HEK293 (cell line): ENCODE data around the gene SSBP3.

Experiments
- BCL11A ChIP-seq: fragments of 450-650 bp; formaldehyde crosslinking; IDR thresholded peaks from 2 replicates; pipeline ENCODE4 v1.5.1; 2016; ENCODE audit warnings: low read depth, missing biosample characterization, missing genetic modification characterization
- BCL11B ChIP-seq: fragments of 450-650 bp; formaldehyde crosslinking; IDR thresholded peaks from 2 replicates; pipeline ENCODE4 v1.5.1; 2016; ENCODE audit warnings: low read depth, missing biosample characterization, missing genetic modification characterization
- KLF1 ChIP-seq: fragments of 450-650 bp; formaldehyde crosslinking; IDR thresholded peaks from 2 replicates; pipeline ENCODE4 v1.5.1; 2016; ENCODE audit warnings: missing biosample characterization, missing genetic modification characterization
- KLF8 ChIP-seq: fragments of 450-650 bp; formaldehyde crosslinking; IDR thresholded peaks from 2 replicates; pipeline ENCODE4 v1.5.1; 2016; ENCODE audit warnings: missing biosample characterization, missing genetic modification characterization
- KLF9 ChIP-seq: fragments of 450-650 bp; formaldehyde crosslinking; IDR thresholded peaks from 2 replicates; pipeline ENCODE4 v1.5.1; 2016; ENCODE audit warnings: missing biosample characterization, missing genetic modification characterization, low read depth
- MEIS1 ChIP-seq: sonication (generic); formaldehyde crosslinking; IDR thresholded peaks from 2 replicates; pipeline ENCODE4 v1.8.1; 2022; ENCODE audit warnings: missing genetic modification reagents, mild to moderate bottlenecking, borderline replicate concordance
- MZF1 ChIP-seq: fragments of 450-650 bp; formaldehyde crosslinking; IDR thresholded peaks from 2 replicates; pipeline ENCODE4 v1.5.1; 2017; ENCODE audit warnings: missing biosample characterization, missing genetic modification characterization, borderline replicate concordance
- SP3 ChIP-seq: fragments of 450-650 bp; formaldehyde crosslinking; IDR thresholded peaks from 2 replicates; pipeline ENCODE4 v1.5.1; 2016; ENCODE audit warnings: missing biosample characterization, missing genetic modification characterization
- WT1 ChIP-seq: fragments of 450-650 bp; formaldehyde crosslinking; IDR thresholded peaks from 2 replicates; pipeline ENCODE4 v1.5.1; 2016; ENCODE audit warnings: missing biosample characterization, missing genetic modification characterization
- ZBTB1 ChIP-seq: fragments of 450-650 bp; formaldehyde crosslinking; IDR thresholded peaks from 2 replicates; pipeline ENCODE4 v1.5.1; 2016; ENCODE audit warnings: missing biosample characterization, missing genetic modification characterization
- ZFP41 ChIP-seq: fragments of 450-650 bp; formaldehyde crosslinking; IDR thresholded peaks from 2 replicates; pipeline ENCODE4 v1.5.1; 2016; ENCODE audit warnings: missing biosample characterization, missing genetic modification characterization, borderline replicate concordance
- ZNF112 ChIP-seq: fragments of 450-650 bp; formaldehyde crosslinking; IDR thresholded peaks from 2 replicates; pipeline ENCODE4 v1.5.0; 2017; ENCODE audit warnings: missing biosample characterization, missing genetic modification characterization
- ZNF132 ChIP-seq: fragments of 450-650 bp; formaldehyde crosslinking; IDR thresholded peaks from 2 replicates; pipeline ENCODE4 v1.5.1; 2017; ENCODE audit warnings: missing biosample characterization, missing genetic modification characterization, borderline replicate concordance
- ZNF133 ChIP-seq: fragments of 450-650 bp; formaldehyde crosslinking; IDR thresholded peaks from 2 replicates; pipeline ENCODE4 v1.5.1; 2016; ENCODE audit warnings: missing biosample characterization, missing genetic modification characterization
- ZNF157 ChIP-seq: fragments of 450-650 bp; formaldehyde crosslinking; IDR thresholded peaks from 2 replicates; pipeline ENCODE4 v1.5.1; 2016; ENCODE audit warnings: missing biosample characterization, missing genetic modification characterization
- ZNF221 ChIP-seq: fragments of 450-650 bp; formaldehyde crosslinking; IDR thresholded peaks from 2 replicates; pipeline ENCODE4 v1.5.1; 2017; ENCODE audit warnings: missing biosample characterization, missing genetic modification characterization, borderline replicate concordance
- ZNF24 ChIP-seq: fragments of 450-650 bp; formaldehyde crosslinking; IDR thresholded peaks from 2 replicates; pipeline ENCODE4 v1.5.1; 2016; ENCODE audit warnings: missing biosample characterization, missing genetic modification characterization
- ZNF324 ChIP-seq: fragments of 450-650 bp; formaldehyde crosslinking; IDR thresholded peaks from 2 replicates; pipeline ENCODE4 v1.5.1; 2016; ENCODE audit warnings: missing biosample characterization, missing genetic modification characterization
- ZNF391 ChIP-seq: fragments of 450-650 bp; formaldehyde crosslinking; IDR thresholded peaks from 2 replicates; pipeline ENCODE4 v1.5.1; 2016; ENCODE audit warnings: low read depth, missing biosample characterization, missing genetic modification characterization, borderline replicate concordance
- ZNF433 ChIP-seq: fragments of 450-650 bp; formaldehyde crosslinking; IDR thresholded peaks from 2 replicates; pipeline ENCODE4 v1.5.1; 2016; ENCODE audit warnings: missing biosample characterization, missing genetic modification characterization, low read depth
- ZNF48 ChIP-seq: fragments of 450-650 bp; formaldehyde crosslinking; IDR thresholded peaks from 2 replicates; pipeline ENCODE4 v1.5.1; 2016; ENCODE audit warnings: missing biosample characterization, missing genetic modification characterization
- ZNF521 ChIP-seq: fragments of 450-650 bp; formaldehyde crosslinking; IDR thresholded peaks from 2 replicates; pipeline ENCODE4 v1.5.1; 2017; ENCODE audit warnings: missing biosample characterization, mild to moderate bottlenecking, missing genetic modification characterization
- ZNF560 ChIP-seq: fragments of 450-650 bp; formaldehyde crosslinking; IDR thresholded peaks from 2 replicates; pipeline ENCODE4 v1.5.1; 2017; ENCODE audit warnings: missing biosample characterization, missing genetic modification characterization, borderline replicate concordance
- ZNF561 ChIP-seq: fragments of 450-650 bp; IDR thresholded peaks from 2 replicates; pipeline ENCODE4 v1.5.1; 2018; ENCODE audit warnings: missing biosample characterization, missing genetic modification characterization, borderline replicate concordance
- ZNF580 ChIP-seq: fragments of 450-650 bp; formaldehyde crosslinking; IDR thresholded peaks from 2 replicates; pipeline ENCODE4 v1.5.1; 2016; ENCODE audit warnings: missing biosample characterization, missing genetic modification characterization
- ZNF585B ChIP-seq: fragments of 450-650 bp; formaldehyde crosslinking; IDR thresholded peaks from 2 replicates; pipeline ENCODE4 v1.5.1; 2016; ENCODE audit warnings: missing biosample characterization, missing genetic modification characterization
- ZNF621 ChIP-seq: fragments of 450-650 bp; formaldehyde crosslinking; IDR thresholded peaks from 2 replicates; pipeline ENCODE4 v1.5.1; 2017; ENCODE audit warnings: missing biosample characterization, missing genetic modification characterization
- ZNF623 ChIP-seq: fragments of 450-650 bp; formaldehyde crosslinking; IDR thresholded peaks from 2 replicates; pipeline ENCODE4 v1.5.1; 2016; ENCODE audit warnings: missing biosample characterization, missing genetic modification characterization
- ZNF747 ChIP-seq: fragments of 450-650 bp; formaldehyde crosslinking; IDR thresholded peaks from 2 replicates; pipeline ENCODE4 v1.5.1; 2016; ENCODE audit warnings: missing biosample characterization, missing genetic modification characterization
- ZNF791 ChIP-seq: fragments of 450-650 bp; formaldehyde crosslinking; IDR thresholded peaks from 2 replicates; pipeline ENCODE4 v1.5.1; 2016; ENCODE audit warnings: missing biosample characterization, missing genetic modification characterization
- ZSCAN23 ChIP-seq: fragments of 450-650 bp; formaldehyde crosslinking; IDR thresholded peaks from 2 replicates; pipeline ENCODE4 v1.5.1; 2016; ENCODE audit warnings: missing biosample characterization, missing genetic modification characterization
- ZXDB ChIP-seq: fragments of 450-650 bp; formaldehyde crosslinking; IDR thresholded peaks from 2 replicates; pipeline ENCODE4 v1.5.1; 2016; ENCODE audit warnings: missing biosample characterization, missing genetic modification characterization
- TF ChIP-seq, protein P1 (sequence below): fragments of 450-650 bp; formaldehyde crosslinking; IDR thresholded peaks from 2 replicates; pipeline ENCODE4 v1.5.0; 2017; ENCODE audit warnings: missing biosample characterization, missing genetic modification characterization, borderline replicate concordance
- TF ChIP-seq, protein P2 (sequence below): fragments of 450-650 bp; formaldehyde crosslinking; IDR thresholded peaks from 2 replicates; pipeline ENCODE4 v1.5.1; 2016; ENCODE audit warnings: missing biosample characterization, missing genetic modification characterization
- TF ChIP-seq, protein P3 (sequence below): fragments of 450-650 bp; formaldehyde crosslinking; IDR thresholded peaks from 2 replicates; pipeline ENCODE4 v1.5.1; 2016; ENCODE audit warnings: missing biosample characterization, missing genetic modification characterization
- TF ChIP-seq, protein P4 (sequence below): fragments of 450-650 bp; formaldehyde crosslinking; IDR thresholded peaks from 2 replicates; pipeline ENCODE4 v1.5.1; 2016; ENCODE audit warnings: missing biosample characterization, missing genetic modification characterization

Gene SSBP3

DNA sequence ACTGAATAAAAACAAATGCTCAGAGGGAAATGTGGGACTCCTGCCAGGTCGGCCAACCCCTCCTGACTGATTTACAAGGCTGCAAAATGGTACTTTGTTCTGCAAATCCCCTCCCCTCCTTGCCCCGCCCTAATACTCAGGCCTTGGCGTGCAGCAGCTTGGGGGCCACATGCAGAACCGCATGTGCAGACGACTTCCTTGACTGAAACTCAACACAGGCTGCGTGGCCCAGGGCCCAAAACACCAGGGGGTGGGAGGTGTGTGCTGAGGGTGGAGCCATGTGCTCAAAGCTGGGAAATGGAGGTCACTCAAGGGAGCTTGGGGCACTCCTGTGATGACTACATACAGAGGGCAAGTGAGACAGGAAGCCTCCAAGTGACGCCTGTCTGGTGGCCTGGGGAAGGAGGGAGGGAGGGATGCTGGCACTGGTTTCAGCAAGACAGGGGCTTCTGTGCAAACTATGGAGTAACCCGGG, 119.0 kb downstream of the SSBP3 start (continued):
- TF ChIP-seq ZNF580 (no peak), ZNF157 (tag by site-specific recombination) (no peak), ZNF521 (tag by site-specific recombination) (no peak), KLF9 (tag by site-specific recombination) (peak; percentile 82), ZXDB (peak; percentile 45), ZNF24 (tag by site-specific recombination) (peak; percentile 53; the same call in 1 of the 2 replicates), ZNF561 (peak; percentile 54; the same call in 1 of the 2 replicates), BCL11A (tag by site-specific recombination) (0 out of 2 replicates have a peak, but pooled peaks have one; percentile 30), ZNF324 (tag by site-specific recombination) (no peak), ZNF112 (tag by site-specific recombination) (no peak), SP3 (peak; percentile 57; the same call in 1 of the 2 replicates), ZNF747 (tag by site-specific recombination) (no peak), ZSCAN23 (tag by site-specific recombination) (no peak), ZNF132 (tag by site-specific recombination) (no peak), ZNF623 (no peak), WT1 (tag by site-specific recombination) (peak; percentile 78; the same call in 1 of the 2 replicates), ZNF48 (tag by site-specific recombination) (no peak), ZNF585B (tag by site-specific recombination) (no peak), KLF8 (tag by site-specific recombination) (no peak), MEIS1 (no peak), ZNF391 (tag by site-specific recombination) (no peak), KLF1 (peak; percentile 98), ZNF433 (tag by site-specific recombination) (no peak), ZBTB1 (tag by site-specific recombination) (no peak), MZF1 (tag by site-specific recombination) (peak; percentile 60; the same call in 1 of the 2 replicates), ZNF560 (tag by site-specific recombination) (no peak), ZFP41 (no peak), ZNF621 (tag by site-specific recombination) (no peak), BCL11B (no peak), ZNF791 (no peak), ZNF221 (tag by site-specific recombination) (no peak), ZNF133 (tag by site-specific recombination) (no peak)
- TF ChIP-seq, protein P1, sequence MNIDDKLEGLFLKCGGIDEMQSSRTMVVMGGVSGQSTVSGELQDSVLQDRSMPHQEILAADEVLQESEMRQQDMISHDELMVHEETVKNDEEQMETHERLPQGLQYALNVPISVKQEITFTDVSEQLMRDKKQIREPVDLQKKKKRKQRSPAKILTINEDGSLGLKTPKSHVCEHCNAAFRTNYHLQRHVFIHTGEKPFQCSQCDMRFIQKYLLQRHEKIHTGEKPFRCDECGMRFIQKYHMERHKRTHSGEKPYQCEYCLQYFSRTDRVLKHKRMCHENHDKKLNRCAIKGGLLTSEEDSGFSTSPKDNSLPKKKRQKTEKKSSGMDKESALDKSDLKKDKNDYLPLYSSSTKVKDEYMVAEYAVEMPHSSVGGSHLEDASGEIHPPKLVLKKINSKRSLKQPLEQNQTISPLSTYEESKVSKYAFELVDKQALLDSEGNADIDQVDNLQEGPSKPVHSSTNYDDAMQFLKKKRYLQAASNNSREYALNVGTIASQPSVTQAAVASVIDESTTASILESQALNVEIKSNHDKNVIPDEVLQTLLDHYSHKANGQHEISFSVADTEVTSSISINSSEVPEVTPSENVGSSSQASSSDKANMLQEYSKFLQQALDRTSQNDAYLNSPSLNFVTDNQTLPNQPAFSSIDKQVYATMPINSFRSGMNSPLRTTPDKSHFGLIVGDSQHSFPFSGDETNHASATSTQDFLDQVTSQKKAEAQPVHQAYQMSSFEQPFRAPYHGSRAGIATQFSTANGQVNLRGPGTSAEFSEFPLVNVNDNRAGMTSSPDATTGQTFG (tag by site-specific recombination), result no peak
- TF ChIP-seq, protein P2, sequence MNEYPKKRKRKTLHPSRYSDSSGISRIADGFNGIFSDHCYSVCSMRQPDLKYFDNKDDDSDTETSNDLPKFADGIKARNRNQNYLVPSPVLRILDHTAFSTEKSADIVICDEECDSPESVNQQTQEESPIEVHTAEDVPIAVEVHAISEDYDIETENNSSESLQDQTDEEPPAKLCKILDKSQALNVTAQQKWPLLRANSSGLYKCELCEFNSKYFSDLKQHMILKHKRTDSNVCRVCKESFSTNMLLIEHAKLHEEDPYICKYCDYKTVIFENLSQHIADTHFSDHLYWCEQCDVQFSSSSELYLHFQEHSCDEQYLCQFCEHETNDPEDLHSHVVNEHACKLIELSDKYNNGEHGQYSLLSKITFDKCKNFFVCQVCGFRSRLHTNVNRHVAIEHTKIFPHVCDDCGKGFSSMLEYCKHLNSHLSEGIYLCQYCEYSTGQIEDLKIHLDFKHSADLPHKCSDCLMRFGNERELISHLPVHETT (tag by site-specific recombination), result no peak
- TF ChIP-seq, protein P3, sequence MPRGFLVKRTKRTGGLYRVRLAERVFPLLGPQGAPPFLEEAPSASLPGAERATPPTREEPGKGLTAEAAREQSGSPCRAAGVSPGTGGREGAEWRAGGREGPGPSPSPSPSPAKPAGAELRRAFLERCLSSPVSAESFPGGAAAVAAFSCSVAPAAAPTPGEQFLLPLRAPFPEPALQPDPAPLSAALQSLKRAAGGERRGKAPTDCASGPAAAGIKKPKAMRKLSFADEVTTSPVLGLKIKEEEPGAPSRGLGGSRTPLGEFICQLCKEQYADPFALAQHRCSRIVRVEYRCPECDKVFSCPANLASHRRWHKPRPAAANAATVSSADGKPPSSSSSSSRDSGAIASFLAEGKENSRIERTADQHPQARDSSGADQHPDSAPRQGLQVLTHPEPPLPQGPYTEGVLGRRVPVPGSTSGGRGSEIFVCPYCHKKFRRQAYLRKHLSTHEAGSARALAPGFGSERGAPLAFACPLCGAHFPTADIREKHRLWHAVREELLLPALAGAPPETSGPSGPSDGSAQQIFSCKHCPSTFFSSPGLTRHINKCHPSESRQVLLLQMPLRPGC, result no peak
- TF ChIP-seq, protein P4, sequence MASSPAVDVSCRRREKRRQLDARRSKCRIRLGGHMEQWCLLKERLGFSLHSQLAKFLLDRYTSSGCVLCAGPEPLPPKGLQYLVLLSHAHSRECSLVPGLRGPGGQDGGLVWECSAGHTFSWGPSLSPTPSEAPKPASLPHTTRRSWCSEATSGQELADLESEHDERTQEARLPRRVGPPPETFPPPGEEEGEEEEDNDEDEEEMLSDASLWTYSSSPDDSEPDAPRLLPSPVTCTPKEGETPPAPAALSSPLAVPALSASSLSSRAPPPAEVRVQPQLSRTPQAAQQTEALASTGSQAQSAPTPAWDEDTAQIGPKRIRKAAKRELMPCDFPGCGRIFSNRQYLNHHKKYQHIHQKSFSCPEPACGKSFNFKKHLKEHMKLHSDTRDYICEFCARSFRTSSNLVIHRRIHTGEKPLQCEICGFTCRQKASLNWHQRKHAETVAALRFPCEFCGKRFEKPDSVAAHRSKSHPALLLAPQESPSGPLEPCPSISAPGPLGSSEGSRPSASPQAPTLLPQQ, result peak; percentile 60; the same call in 1 of the 2 replicates
